ENCODE results near the gene UBN1.

Gene UBN1

GRCh38 chr16:4865231-4865860, 18.1 kb downstream of the UBN1 start:
- no peaks in the 10 kb centered on the region for H3K9me3 ChIP-seq (ENCODE audit: insufficient read depth, low read depth, low read length)
- H3K27ac ChIP-seq (ENCODE audit: low read depth, low read length): no peak overlapping the region
- H3K27me3 ChIP-seq (ENCODE audit: insufficient read depth, low read length): no peaks in the 10 kb centered on the region
- peaks cover 61% of the 10 kb centered on the region for H3K36me3 ChIP-seq (ENCODE audit: insufficient read depth, low read length)
- H3K4me1 ChIP-seq (ENCODE audit: insufficient read depth, low read length): no peaks in the 10 kb centered on the region
- H3K9ac ChIP-seq (ENCODE audit: low read depth, low read length): no peak overlapping the region
- 98% methylated on average over 13 of the region's 13 CpGs for WGBS
- no peak overlapping the region for H3K4me3 ChIP-seq (ENCODE audit: low read length)

GRCh38 chr16:4866586-4866985, 19.3 kb downstream of the UBN1 start:
- H3K27me3 ChIP-seq (ENCODE audit: insufficient read depth, low read length): no peaks in the 10 kb centered on the region
- no peak overlapping the region for H3K27ac ChIP-seq (ENCODE audit: low read depth, low read length)
- H3K9me3 ChIP-seq (ENCODE audit: insufficient read depth, low read depth, low read length): no peaks in the 10 kb centered on the region
- H3K36me3 ChIP-seq (ENCODE audit: insufficient read depth, low read length): peaks cover 60% of the 10 kb centered on the region
- H3K9ac ChIP-seq (ENCODE audit: low read depth, low read length): no peak overlapping the region
- H3K4me3 ChIP-seq (ENCODE audit: low read length): no peak overlapping the region
- H3K4me1 ChIP-seq (ENCODE audit: insufficient read depth, low read length): no peaks in the 10 kb centered on the region
- whole genome bisulfite sequencing: 96% methylated on average over 12 of the region's 12 CpGs

DNA sequence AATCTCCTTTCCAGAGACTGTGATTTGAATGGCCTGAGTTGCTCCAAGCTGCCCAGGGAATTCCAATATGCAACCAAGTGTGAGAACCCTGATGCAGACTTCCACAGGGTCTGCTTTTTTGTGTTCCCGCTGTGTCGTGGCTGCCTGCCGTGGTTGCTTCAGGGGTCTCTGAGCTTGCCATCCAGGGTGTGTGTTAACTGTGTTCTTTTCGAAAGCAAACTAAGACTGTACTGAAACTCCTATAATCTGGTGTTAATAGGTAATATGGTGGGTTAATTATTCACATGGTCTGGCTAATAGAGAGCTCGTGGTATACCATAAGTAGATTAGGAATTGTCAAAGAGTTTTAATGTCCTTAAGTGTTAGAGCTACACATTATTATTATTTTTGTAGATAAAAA, 20.7 kb downstream of the UBN1 start:
- H3K4me1 ChIP-seq (ENCODE audit: insufficient read depth, low read length): no peaks in the 10 kb centered on the region
- H3K9ac ChIP-seq (ENCODE audit: low read depth, low read length): no peak overlapping the region
- WGBS: 94% methylated on average over 5 of the region's 5 CpGs
- H3K9me3 ChIP-seq (ENCODE audit: insufficient read depth, low read depth, low read length): no peaks in the 10 kb centered on the region
- H3K4me3 ChIP-seq (ENCODE audit: low read length): no peak overlapping the region
- H3K27me3 ChIP-seq (ENCODE audit: insufficient read depth, low read length): no peaks in the 10 kb centered on the region
- peaks cover 57% of the 10 kb centered on the region for H3K36me3 ChIP-seq (ENCODE audit: insufficient read depth, low read length)
- no peak overlapping the region for H3K27ac ChIP-seq (ENCODE audit: low read depth, low read length)

DNA sequence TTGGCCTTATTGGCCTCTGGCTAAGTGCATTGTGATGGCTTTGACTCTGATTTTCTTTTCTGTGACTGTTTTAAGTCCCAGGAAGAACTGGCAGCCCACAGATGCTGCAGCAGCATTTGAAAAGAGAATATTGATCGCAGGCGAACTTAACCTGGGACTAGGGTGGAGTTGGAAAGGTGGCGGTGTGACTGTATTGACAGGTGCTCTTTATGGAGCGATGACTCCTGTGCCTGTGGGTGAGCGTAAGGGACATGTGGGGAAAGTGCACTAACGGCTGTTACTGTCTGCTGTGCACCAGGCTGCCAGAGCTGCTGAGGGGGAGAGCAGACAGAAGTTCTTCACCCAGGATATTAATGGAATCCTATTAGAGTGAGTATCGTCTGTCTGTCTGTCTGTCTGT, 21.3 kb downstream of the UBN1 start:
- Histone ChIP-seq H3K36me3 (ENCODE audit: insufficient read depth, low read length) (peaks cover 57% of the 10 kb centered on the region), H3K27ac (ENCODE audit: low read depth, low read length) (no peak overlapping the region), H3K4me1 (ENCODE audit: insufficient read depth, low read length) (no peaks in the 10 kb centered on the region), H3K9me3 (ENCODE audit: insufficient read depth, low read depth, low read length) (no peaks in the 10 kb centered on the region), H3K4me3 (ENCODE audit: low read length) (no peak overlapping the region), H3K9ac (ENCODE audit: low read depth, low read length) (no peak overlapping the region), H3K27me3 (ENCODE audit: insufficient read depth, low read length) (no peaks in the 10 kb centered on the region)
- 93% methylated on average over 7 of the region's 7 CpGs for WGBS

GRCh38 chr16:4869147-4869805, 22.0 kb downstream of the UBN1 start:
- Histone ChIP-seq H3K4me3 (ENCODE audit: low read length) (no peak overlapping the region), H3K9me3 (ENCODE audit: insufficient read depth, low read depth, low read length) (no peaks in the 10 kb centered on the region), H3K9ac (ENCODE audit: low read depth, low read length) (no peak overlapping the region), H3K27ac (ENCODE audit: low read depth, low read length) (no peak overlapping the region), H3K36me3 (ENCODE audit: insufficient read depth, low read length) (peaks cover 62% of the 10 kb centered on the region), H3K27me3 (ENCODE audit: insufficient read depth, low read length) (no peaks in the 10 kb centered on the region), H3K4me1 (ENCODE audit: insufficient read depth, low read length) (no peaks in the 10 kb centered on the region)
- WGBS: 94% methylated on average over 13 of the region's 13 CpGs

- Histone ChIP-seq H3K4me1 (ENCODE audit: insufficient read depth, low read length) (no peaks in the 10 kb centered on the region), H3K36me3 (ENCODE audit: insufficient read depth, low read length) (peaks cover 64% of the 10 kb centered on the region), H3K27me3 (ENCODE audit: insufficient read depth, low read length) (no peaks in the 10 kb centered on the region), H3K9ac (ENCODE audit: low read depth, low read length) (no peak overlapping the region), H3K27ac (ENCODE audit: low read depth, low read length) (no peak overlapping the region), H3K4me3 (ENCODE audit: low read length) (no peak overlapping the region), H3K9me3 (ENCODE audit: insufficient read depth, low read depth, low read length) (no peaks in the 10 kb centered on the region)
- 96% methylated on average over 21 of the region's 21 CpGs for WGBS
Observed at GRCh38 chr16:4870138-4870671, 22.9 kb downstream of the UBN1 start.

GRCh38 chr16:4871071-4871470, 23.8 kb downstream of the UBN1 start:
- Histone ChIP-seq H3K9me3 (ENCODE audit: insufficient read depth, low read depth, low read length) (no peaks in the 10 kb centered on the region), H3K27me3 (ENCODE audit: insufficient read depth, low read length) (no peaks in the 10 kb centered on the region), H3K27ac (ENCODE audit: low read depth, low read length) (no peak overlapping the region), H3K9ac (ENCODE audit: low read depth, low read length) (no peak overlapping the region), H3K36me3 (ENCODE audit: insufficient read depth, low read length) (peaks cover 72% of the 10 kb centered on the region), H3K4me3 (ENCODE audit: low read length) (no peak overlapping the region), H3K4me1 (ENCODE audit: insufficient read depth, low read length) (no peaks in the 10 kb centered on the region)
- 96% methylated on average over 4 of the region's 4 CpGs for WGBS

GRCh38 chr16:4873091-4873490, 25.8 kb downstream of the UBN1 start:
- Histone ChIP-seq H3K27me3 (ENCODE audit: insufficient read depth, low read length) (no peaks in the 10 kb centered on the region), H3K27ac (ENCODE audit: low read depth, low read length) (no peak overlapping the region), H3K9ac (ENCODE audit: low read depth, low read length) (no peak overlapping the region), H3K4me3 (ENCODE audit: low read length) (no peak overlapping the region), H3K4me1 (ENCODE audit: insufficient read depth, low read length) (no peaks in the 10 kb centered on the region), H3K9me3 (ENCODE audit: insufficient read depth, low read depth, low read length) (no peaks in the 10 kb centered on the region), H3K36me3 (ENCODE audit: insufficient read depth, low read length) (peaks cover 92% of the 10 kb centered on the region)
- 94% methylated on average over 3 of the region's 3 CpGs for WGBS

DNA sequence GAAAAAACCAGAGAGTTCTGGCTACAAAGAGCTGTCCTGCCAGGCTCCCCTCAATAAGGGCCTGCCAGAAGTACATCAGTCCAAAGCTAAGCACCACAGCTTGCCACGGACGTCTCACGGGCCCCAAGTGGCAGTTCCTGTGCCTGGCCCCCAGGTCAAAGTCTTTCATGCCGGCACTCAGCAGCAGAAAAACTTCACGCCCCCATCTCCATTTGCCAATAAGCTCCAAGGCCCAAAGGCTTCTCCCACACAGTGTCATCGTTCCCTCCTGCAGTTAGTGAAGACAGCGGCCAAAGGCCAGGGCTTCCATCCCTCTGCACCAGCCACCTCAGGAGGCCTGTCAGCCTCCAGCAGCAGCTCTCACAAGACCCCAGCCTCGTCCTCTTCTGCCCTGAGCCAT, 27.4 kb downstream of the UBN1 start:
- H3K27ac ChIP-seq (ENCODE audit: low read depth, low read length): no peak overlapping the region
- 91% methylated on average over 8 of the region's 8 CpGs for WGBS
- no peaks in the 10 kb centered on the region for H3K4me1 ChIP-seq (ENCODE audit: insufficient read depth, low read length)
- H3K9me3 ChIP-seq (ENCODE audit: insufficient read depth, low read depth, low read length): no peaks in the 10 kb centered on the region
- peaks cover 94% of the 10 kb centered on the region for H3K36me3 ChIP-seq (ENCODE audit: insufficient read depth, low read length)
- no peaks in the 10 kb centered on the region for H3K27me3 ChIP-seq (ENCODE audit: insufficient read depth, low read length)
- H3K4me3 ChIP-seq (ENCODE audit: low read length): no peak overlapping the region
- no peak overlapping the region for H3K9ac ChIP-seq (ENCODE audit: low read depth, low read length)

- no peak overlapping the region for H3K4me3 ChIP-seq (ENCODE audit: low read length)
- H3K36me3 ChIP-seq (ENCODE audit: insufficient read depth, low read length): peaks cover 96% of the 10 kb centered on the region
- no peak overlapping the region for H3K9ac ChIP-seq (ENCODE audit: low read depth, low read length)
- no peaks in the 10 kb centered on the region for H3K9me3 ChIP-seq (ENCODE audit: insufficient read depth, low read depth, low read length)
- H3K27ac ChIP-seq (ENCODE audit: low read depth, low read length): no peak overlapping the region
- no peaks in the 10 kb centered on the region for H3K4me1 ChIP-seq (ENCODE audit: insufficient read depth, low read length)
- 95% methylated on average over 11 of the region's 11 CpGs for WGBS
- H3K27me3 ChIP-seq (ENCODE audit: insufficient read depth, low read length): no peaks in the 10 kb centered on the region
Observed at GRCh38 chr16:4876646-4877379, 29.5 kb downstream of the UBN1 start.

GRCh38 chr16:4877380-4877685, 30.1 kb downstream of the UBN1 start:
- Histone ChIP-seq H3K36me3 (ENCODE audit: insufficient read depth, low read length) (peaks cover 97% of the 10 kb centered on the region), H3K9me3 (ENCODE audit: insufficient read depth, low read depth, low read length) (no peaks in the 10 kb centered on the region), H3K27ac (ENCODE audit: low read depth, low read length) (no peak overlapping the region), H3K27me3 (ENCODE audit: insufficient read depth, low read length) (no peaks in the 10 kb centered on the region), H3K4me3 (ENCODE audit: low read length) (no peak overlapping the region), H3K9ac (ENCODE audit: low read depth, low read length) (no peak overlapping the region), H3K4me1 (ENCODE audit: insufficient read depth, low read length) (no peaks in the 10 kb centered on the region)
- 97% methylated on average over 14 of the region's 14 CpGs for WGBS

Measured in HUES64 (cell line).